Glutamatergic neuron (in vitro differentiated cells): ENCODE results near the gene FAM174C. TPM values are rescaled to one million over a fixed set of nuclear protein-coding genes. Genes with fewer than 3 reads are reported as not detected.

Experiments
- DNase-seq: peaks from one replicate; pipeline ENCODE4 v3.0.0; 2022
- H3K27ac Mint-ChIP-seq: one replicate; pipeline ENCODE4 v1.8.0; 2020; ENCODE audit warnings: mild to moderate bottlenecking, mixed read lengths, inconsistent platforms; ENCODE audit not compliant: unreplicated experiment
- H3K27me3 Mint-ChIP-seq: one replicate; pipeline ENCODE4 v1.8.0; 2020; ENCODE audit warnings: mild to moderate bottlenecking, moderate library complexity, mixed read lengths, inconsistent platforms; ENCODE audit not compliant: unreplicated experiment
- H3K36me3 Mint-ChIP-seq: one replicate; pipeline ENCODE4 v1.8.0; 2020; ENCODE audit warnings: mild to moderate bottlenecking, mixed read lengths, inconsistent platforms; ENCODE audit not compliant: unreplicated experiment
- H3K4me1 Mint-ChIP-seq: one replicate; pipeline ENCODE4 v1.8.0; 2020; ENCODE audit warnings: mild to moderate bottlenecking, low read depth, mixed read lengths, inconsistent platforms; ENCODE audit not compliant: unreplicated experiment
- H3K4me3 Mint-ChIP-seq: one replicate; pipeline ENCODE4 v1.8.0; 2020; ENCODE audit warnings: mild to moderate bottlenecking, mixed read lengths, inconsistent platforms; ENCODE audit not compliant: unreplicated experiment
- H3K9me3 Mint-ChIP-seq: one replicate; pipeline ENCODE4 v1.8.0; 2020; ENCODE audit warnings: mild to moderate bottlenecking, moderate library complexity, mixed read lengths, inconsistent platforms; ENCODE audit not compliant: unreplicated experiment
- CTCF ChIP-seq: fragments of 200-600 bp; sonication (generic); IDR thresholded peaks from one replicate; pipeline ENCODE4 v1.5.0; 2021; ENCODE audit not compliant: partially characterized antibody, unreplicated experiment
- total RNA-seq: library from RNA; stranded (reverse); fragmentation: NEBNext Ultra II Directional; extraction: Animal tissue kit (Norgen Biotek cat#: 25700); gene quantifications from one replicate; pipeline ENCODE4 v1.2.1, GENCODE V29; 2021; ENCODE audit not compliant: unreplicated experiment

FAM174C gene
- total RNA-seq, 1 donor from 2014 or later, result 17.3 TPM

- no peak overlapping the region for H3K27ac Mint-ChIP-seq
Observed at GRCh38 chr19:1278074-1278473, 2.7 kb downstream of the FAM174C start.

GRCh38 chr19:1278713-1279660, 3.7 kb downstream of the FAM174C start:
- Mint-ChIP-seq H3K27ac (no peak overlapping the region), H3K4me1 (peaks cover 10% of the 10 kb centered on the region), H3K27me3 (peaks cover 11% of the 10 kb centered on the region), H3K4me3 (no peak overlapping the region), H3K36me3 (no peaks in the 10 kb centered on the region), H3K9me3 (peaks cover 2% of the 10 kb centered on the region)
- no peak for TF ChIP-seq CTCF
- DNase-seq, result no peak

More at GRCh38 chr19:1278074-1278473, 2.7 kb downstream of the FAM174C start:
- no peaks in the 10 kb centered on the region for H3K36me3 Mint-ChIP-seq
- peaks cover 16% of the 10 kb centered on the region for H3K27me3 Mint-ChIP-seq
- no peak for TF ChIP-seq CTCF
- H3K4me3 Mint-ChIP-seq, result no peak overlapping the region
- peaks cover 6% of the 10 kb centered on the region for H3K9me3 Mint-ChIP-seq
- DNase-seq, result no peak
- peaks cover 14% of the 10 kb centered on the region for H3K4me1 Mint-ChIP-seq

- H3K9me3 Mint-ChIP-seq, result peaks cover 5% of the 10 kb centered on the region
- peak; percentile 89 for DNase-seq
- peak overlapping the region; percentile 11 for H3K4me3 Mint-ChIP-seq
- H3K27me3 Mint-ChIP-seq, result peaks cover 15% of the 10 kb centered on the region
- no peaks in the 10 kb centered on the region for H3K36me3 Mint-ChIP-seq
- TF ChIP-seq CTCF, result peak; percentile 96
- H3K4me1 Mint-ChIP-seq, result peaks cover 8% of the 10 kb centered on the region
- H3K27ac Mint-ChIP-seq, result peak overlapping the region; percentile 94
Observed at GRCh38 chr19:1279782-1280341, 4.5 kb downstream of the FAM174C start.

- TF ChIP-seq CTCF, result no peak
- Mint-ChIP-seq H3K36me3 (no peaks in the 10 kb centered on the region), H3K27me3 (peaks cover 17% of the 10 kb centered on the region), H3K4me1 (peaks cover 8% of the 10 kb centered on the region), H3K4me3 (peak overlapping the region; percentile 64), H3K27ac (peak overlapping the region; percentile 94), H3K9me3 (peaks cover 6% of the 10 kb centered on the region)
- no peak for DNase-seq
Observed at GRCh38 chr19:1280636-1281568, 5.6 kb downstream of the FAM174C start.
